ENCODE measurements around the gene ALG14. TPM values are rescaled to one million over a fixed set of nuclear protein-coding genes. Genes with fewer than 3 reads are reported as not detected.

ALG14 gene
- total and polyA plus RNA-seq, 4 donors = 1.0 to 16.6 (median 1.9) TPM

DNA sequence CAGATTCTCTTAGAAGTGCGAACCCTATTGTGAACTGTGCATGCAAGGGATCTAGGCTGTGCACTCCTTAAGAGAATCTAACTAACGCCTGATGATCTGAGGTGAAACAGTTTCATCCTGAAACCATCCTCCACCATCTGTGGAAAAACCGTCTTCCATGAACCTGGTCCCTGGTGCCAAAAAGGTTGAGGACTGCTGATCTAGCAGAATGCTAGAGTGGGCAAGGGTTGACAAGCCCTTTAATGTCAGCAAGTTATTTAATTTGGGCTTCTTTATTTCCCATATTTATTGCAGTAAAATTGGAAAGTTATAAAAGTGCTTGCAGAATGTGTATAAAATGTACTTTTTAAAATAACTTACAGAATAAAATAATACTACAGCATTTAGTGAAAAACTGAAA, 26.4 kb downstream of the ALG14 start:
- TF ChIP-seq, protein P1, sequence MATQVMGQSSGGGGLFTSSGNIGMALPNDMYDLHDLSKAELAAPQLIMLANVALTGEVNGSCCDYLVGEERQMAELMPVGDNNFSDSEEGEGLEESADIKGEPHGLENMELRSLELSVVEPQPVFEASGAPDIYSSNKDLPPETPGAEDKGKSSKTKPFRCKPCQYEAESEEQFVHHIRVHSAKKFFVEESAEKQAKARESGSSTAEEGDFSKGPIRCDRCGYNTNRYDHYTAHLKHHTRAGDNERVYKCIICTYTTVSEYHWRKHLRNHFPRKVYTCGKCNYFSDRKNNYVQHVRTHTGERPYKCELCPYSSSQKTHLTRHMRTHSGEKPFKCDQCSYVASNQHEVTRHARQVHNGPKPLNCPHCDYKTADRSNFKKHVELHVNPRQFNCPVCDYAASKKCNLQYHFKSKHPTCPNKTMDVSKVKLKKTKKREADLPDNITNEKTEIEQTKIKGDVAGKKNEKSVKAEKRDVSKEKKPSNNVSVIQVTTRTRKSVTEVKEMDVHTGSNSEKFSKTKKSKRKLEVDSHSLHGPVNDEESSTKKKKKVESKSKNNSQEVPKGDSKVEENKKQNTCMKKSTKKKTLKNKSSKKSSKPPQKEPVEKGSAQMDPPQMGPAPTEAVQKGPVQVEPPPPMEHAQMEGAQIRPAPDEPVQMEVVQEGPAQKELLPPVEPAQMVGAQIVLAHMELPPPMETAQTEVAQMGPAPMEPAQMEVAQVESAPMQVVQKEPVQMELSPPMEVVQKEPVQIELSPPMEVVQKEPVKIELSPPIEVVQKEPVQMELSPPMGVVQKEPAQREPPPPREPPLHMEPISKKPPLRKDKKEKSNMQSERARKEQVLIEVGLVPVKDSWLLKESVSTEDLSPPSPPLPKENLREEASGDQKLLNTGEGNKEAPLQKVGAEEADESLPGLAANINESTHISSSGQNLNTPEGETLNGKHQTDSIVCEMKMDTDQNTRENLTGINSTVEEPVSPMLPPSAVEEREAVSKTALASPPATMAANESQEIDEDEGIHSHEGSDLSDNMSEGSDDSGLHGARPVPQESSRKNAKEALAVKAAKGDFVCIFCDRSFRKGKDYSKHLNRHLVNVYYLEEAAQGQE (IDR thresholded peaks at IDR 0.05) = no peak
- TF ChIP-seq RXRA (IDR thresholded peaks at IDR 0.05) = no peak
- TF ChIP-seq JUND (IDR thresholded peaks at IDR 0.05) = no peak
- TF ChIP-seq, protein P2, sequence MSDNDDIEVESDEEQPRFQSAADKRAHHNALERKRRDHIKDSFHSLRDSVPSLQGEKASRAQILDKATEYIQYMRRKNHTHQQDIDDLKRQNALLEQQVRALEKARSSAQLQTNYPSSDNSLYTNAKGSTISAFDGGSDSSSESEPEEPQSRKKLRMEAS (IDR thresholded peaks at IDR 0.05) = no peak
- TF ChIP-seq, protein P3, sequence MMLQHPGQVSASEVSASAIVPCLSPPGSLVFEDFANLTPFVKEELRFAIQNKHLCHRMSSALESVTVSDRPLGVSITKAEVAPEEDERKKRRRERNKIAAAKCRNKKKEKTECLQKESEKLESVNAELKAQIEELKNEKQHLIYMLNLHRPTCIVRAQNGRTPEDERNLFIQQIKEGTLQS (IDR thresholded peaks at IDR 0.05) = no peak
- no peak for TF ChIP-seq NR2F2 (IDR thresholded peaks at IDR 0.05)
- no peak for TF ChIP-seq FOXA2 (IDR thresholded peaks at IDR 0.05)
- no peak for TF ChIP-seq EGR1 (IDR thresholded peaks at IDR 0.05; ENCODE audit: low read depth in 2 of 2)
- TF ChIP-seq FOXA1 (IDR thresholded peaks at IDR 0.05) = no peak
- TF ChIP-seq, protein P4, sequence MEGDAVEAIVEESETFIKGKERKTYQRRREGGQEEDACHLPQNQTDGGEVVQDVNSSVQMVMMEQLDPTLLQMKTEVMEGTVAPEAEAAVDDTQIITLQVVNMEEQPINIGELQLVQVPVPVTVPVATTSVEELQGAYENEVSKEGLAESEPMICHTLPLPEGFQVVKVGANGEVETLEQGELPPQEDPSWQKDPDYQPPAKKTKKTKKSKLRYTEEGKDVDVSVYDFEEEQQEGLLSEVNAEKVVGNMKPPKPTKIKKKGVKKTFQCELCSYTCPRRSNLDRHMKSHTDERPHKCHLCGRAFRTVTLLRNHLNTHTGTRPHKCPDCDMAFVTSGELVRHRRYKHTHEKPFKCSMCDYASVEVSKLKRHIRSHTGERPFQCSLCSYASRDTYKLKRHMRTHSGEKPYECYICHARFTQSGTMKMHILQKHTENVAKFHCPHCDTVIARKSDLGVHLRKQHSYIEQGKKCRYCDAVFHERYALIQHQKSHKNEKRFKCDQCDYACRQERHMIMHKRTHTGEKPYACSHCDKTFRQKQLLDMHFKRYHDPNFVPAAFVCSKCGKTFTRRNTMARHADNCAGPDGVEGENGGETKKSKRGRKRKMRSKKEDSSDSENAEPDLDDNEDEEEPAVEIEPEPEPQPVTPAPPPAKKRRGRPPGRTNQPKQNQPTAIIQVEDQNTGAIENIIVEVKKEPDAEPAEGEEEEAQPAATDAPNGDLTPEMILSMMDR (IDR thresholded peaks at IDR 0.05; ENCODE audit: low read depth, low read length, missing input control) = no peak
- TF ChIP-seq, protein P5, sequence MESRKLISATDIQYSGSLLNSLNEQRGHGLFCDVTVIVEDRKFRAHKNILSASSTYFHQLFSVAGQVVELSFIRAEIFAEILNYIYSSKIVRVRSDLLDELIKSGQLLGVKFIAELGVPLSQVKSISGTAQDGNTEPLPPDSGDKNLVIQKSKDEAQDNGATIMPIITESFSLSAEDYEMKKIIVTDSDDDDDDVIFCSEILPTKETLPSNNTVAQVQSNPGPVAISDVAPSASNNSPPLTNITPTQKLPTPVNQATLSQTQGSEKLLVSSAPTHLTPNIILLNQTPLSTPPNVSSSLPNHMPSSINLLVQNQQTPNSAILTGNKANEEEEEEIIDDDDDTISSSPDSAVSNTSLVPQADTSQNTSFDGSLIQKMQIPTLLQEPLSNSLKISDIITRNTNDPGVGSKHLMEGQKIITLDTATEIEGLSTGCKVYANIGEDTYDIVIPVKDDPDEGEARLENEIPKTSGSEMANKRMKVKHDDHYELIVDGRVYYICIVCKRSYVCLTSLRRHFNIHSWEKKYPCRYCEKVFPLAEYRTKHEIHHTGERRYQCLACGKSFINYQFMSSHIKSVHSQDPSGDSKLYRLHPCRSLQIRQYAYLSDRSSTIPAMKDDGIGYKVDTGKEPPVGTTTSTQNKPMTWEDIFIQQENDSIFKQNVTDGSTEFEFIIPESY (IDR thresholded peaks at IDR 0.05) = no peak
- TF ChIP-seq HNF4A (conservative IDR thresholded peaks at IDR 0.05) = no peak
- TF ChIP-seq RAD21 (IDR thresholded peaks at IDR 0.05) = no peak
- peaks cover 5 to 24% (median 20%) of the 10 kb centered on the region in 4 donors for H3K4me1 ChIP-seq (ENCODE audit: control insufficient read depth in 4 of 4, insufficient read depth in 4 of 4, low read length in 3 of 4)
- H3K4me3 ChIP-seq (ENCODE audit: low read depth in 1 of 3, low read length in 3 of 3) = no peak overlapping the region
- no peak for DNase-seq (ENCODE audit: low spot score)
- no peak overlapping the region for H3K27ac ChIP-seq (ENCODE audit: low read depth in 1 of 2, low read length in 2 of 2)
- H3K9ac ChIP-seq (ENCODE audit: low read depth in 1 of 2, low read length in 2 of 2) = no peak overlapping the region
- H3K27me3 ChIP-seq (ENCODE audit: control insufficient read depth in 4 of 4, insufficient read depth in 4 of 4, low read length in 3 of 4) = no peaks in the 10 kb centered on the region
- no peaks in the 10 kb centered on the region for H3K9me3 ChIP-seq (ENCODE audit: control insufficient read depth in 4 of 4, low read length in 3 of 4)
- WGBS = 85% methylated on average over 3 of the region's 3 CpGs
- no peaks in the 10 kb centered on the region for H3K36me3 ChIP-seq (ENCODE audit: control insufficient read depth in 4 of 4, insufficient read depth in 3 of 4, low read depth in 1 of 4, low read length in 3 of 4)

DNA sequence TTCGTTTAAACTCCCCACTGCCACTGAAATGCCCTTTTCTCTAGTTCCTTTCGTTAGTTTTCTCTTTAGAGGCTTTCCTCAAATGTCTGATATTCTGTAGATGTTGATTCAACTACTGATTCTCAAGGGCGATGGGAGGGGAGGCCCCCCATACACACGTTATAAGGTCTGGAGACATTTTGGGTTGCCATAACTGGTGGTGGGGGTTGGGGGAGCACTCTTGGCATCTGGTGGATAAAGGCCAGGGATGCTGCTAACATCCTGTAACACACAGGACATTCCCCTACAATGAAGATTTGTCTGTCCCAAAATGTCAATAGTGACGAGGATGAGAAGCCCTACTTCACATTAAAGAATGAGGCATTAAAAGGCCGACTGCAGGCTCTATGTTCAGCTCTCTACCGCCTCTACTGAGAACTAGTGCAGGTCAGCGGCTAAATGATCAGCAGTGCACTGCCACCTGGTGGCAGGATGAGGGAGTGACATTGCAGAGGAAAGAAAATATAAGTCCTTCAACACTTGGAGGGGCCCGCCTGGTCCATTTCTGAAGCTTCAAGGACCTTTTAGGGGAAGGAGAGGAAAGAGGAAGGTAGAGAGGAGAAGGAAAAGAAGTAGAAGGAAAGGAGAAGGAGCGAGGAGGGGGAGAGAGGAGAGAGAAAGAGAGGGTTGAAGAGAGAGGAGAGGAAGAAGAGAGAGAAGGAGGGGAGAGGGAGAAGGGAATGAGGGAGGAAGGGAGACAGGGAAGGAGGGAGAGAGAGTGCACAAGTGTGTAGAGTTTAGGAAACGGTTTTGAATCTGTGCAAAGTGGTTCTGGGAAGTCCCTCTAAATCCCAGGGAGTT, 29.4 kb downstream of the ALG14 start:
- Histone ChIP-seq H3K36me3 (ENCODE audit: control insufficient read depth in 4 of 4, insufficient read depth in 3 of 4, low read depth in 1 of 4, low read length in 3 of 4) (no peaks in the 10 kb centered on the region), H3K9me3 (ENCODE audit: control insufficient read depth in 4 of 4, low read length in 3 of 4) (no peaks in the 10 kb centered on the region), H3K27me3 (ENCODE audit: control insufficient read depth in 4 of 4, insufficient read depth in 4 of 4, low read length in 3 of 4) (no peaks in the 10 kb centered on the region), H3K9ac (ENCODE audit: low read depth in 1 of 2, low read length in 2 of 2) (no peak overlapping the region), H3K27ac (ENCODE audit: low read depth in 1 of 2, low read length in 2 of 2) (no peak overlapping the region), H3K4me3 (ENCODE audit: low read depth in 1 of 3, low read length in 3 of 3) (no peak overlapping the region), H3K4me1 (ENCODE audit: control insufficient read depth in 4 of 4, insufficient read depth in 4 of 4, low read length in 3 of 4) (peaks cover 0 to 7% (median 3%) of the 10 kb centered on the region in 4 donors)
- peak; percentile 86 for DNase-seq (ENCODE audit: low spot score)
- WGBS = 31% methylated on average over 11 of the region's 11 CpGs
- TF ChIP-seq EGR1 (IDR thresholded peaks at IDR 0.05; ENCODE audit: low read depth in 2 of 2) (no peak), TAF1 (conservative IDR thresholded peaks at IDR 0.05) (no peak), HNF4G (IDR thresholded peaks at IDR 0.05) (no peak), FOXA2 (IDR thresholded peaks at IDR 0.05) (no peak), RAD21 (IDR thresholded peaks at IDR 0.05) (peak; percentile 99), GABPA (IDR thresholded peaks at IDR 0.05 in 1 of 2, conservative IDR thresholded peaks at IDR 0.05 in 1 of 2) (no peak), YY1 (IDR thresholded peaks at IDR 0.05) (no peak)
- TF ChIP-seq, protein P5 (IDR thresholded peaks at IDR 0.05) = no peak
- TF ChIP-seq, protein P4 (IDR thresholded peaks at IDR 0.05; ENCODE audit: low read depth, low read length, missing input control) = peak; percentile 99
- TF ChIP-seq, protein P2 (IDR thresholded peaks at IDR 0.05) = no peak
- TF ChIP-seq, protein P3 (IDR thresholded peaks at IDR 0.05) = no peak
